PC-9 (cell line): Measurements from ENCODE around the gene RAB4B.

Source experiments
- CTCF ChIP-seq: fragments of 200-600 bp; sonication (generic); conservative IDR thresholded peaks from 2 replicates; pipeline ENCODE4 v1.6.1; 2017; ENCODE audit warnings: mixed run types, antibody characterized with exemption, mild to moderate bottlenecking, moderate library complexity
- EZH2 ChIP-seq: fragments of 200-600 bp; sonication (generic); IDR thresholded peaks from 2 replicates; pipeline ENCODE4 v1.8.0; 2017; ENCODE audit warnings: antibody characterized with exemption, low read depth

GRCh38 chr19:40775632-40776022 lies 2.4 kb upstream of the RAB4B start:
- no peak for TF ChIP-seq CTCF
- no peak for TF ChIP-seq EZH2
